ENCODE data around the gene ARPC1B. TPM values are rescaled to one million over a fixed set of nuclear protein-coding genes. Genes with fewer than 3 reads are reported as not detected.
A peak's percentile ranks its signal among the peaks of the same experiment; 100 is the strongest.

Gene ARPC1B
- total and polyA plus RNA-seq, 9 of the 15 experiments (the other 6 are each of a cell fraction or from before 2014, with no cell fraction given), result 6.7 to 357 (median 211) TPM

DNA sequence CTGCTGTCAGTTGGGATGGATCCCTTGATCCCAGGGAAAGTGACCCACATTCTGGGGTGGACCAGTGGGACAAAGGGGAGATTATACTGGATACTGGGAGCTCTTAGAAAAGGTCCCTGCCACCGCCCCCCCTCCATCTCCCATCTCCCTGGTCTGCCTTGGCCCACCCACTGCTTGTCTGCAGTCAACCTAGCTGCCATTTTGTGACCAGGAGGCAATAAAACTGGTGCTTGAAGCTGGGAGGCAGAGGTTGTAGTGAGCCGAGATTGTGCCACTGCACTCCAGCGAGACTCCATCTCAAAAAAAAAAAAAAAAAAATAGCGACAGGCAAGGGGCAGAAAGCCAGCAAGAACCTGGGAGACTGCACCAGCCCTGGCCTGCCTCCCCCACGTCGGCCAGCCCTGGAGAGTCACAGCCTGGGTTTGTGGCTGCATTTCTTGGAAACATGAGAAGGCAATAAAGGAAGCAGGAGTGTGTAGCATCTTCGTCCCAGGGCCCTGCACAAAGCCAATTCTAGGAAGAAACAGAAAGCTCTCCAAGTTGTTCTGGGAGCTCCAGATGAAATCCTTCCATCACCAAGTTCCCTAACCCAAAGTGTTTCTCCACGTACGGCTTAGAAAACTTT is 4.7 kb upstream of the ARPC1B start:
- H3K4me3 ChIP-seq, result no peak overlapping the region
- FAIRE-seq (peak; percentile 89), ATAC-seq (peak; percentile 54), DNase-seq (ENCODE audit: extremely low read depth in 1 of 4, low spot score in 3 of 4) (peak; percentile 54 to 91 (median 72))
- no peaks in the 10 kb centered on the region for H3K9me1 ChIP-seq (ENCODE audit: control insufficient read depth, insufficient read depth, low read length)
- H3K27me3 ChIP-seq (ENCODE audit: control insufficient read depth in 2 of 2, insufficient read depth in 2 of 2, low read length in 2 of 2), result no peaks in the 10 kb centered on the region
- peak overlapping the region; percentile 27 to 49; a peak in 3 of 4 replicates for H3K9ac ChIP-seq (ENCODE audit: insufficient read depth in 1 of 2, low read depth in 2 of 2, low read length in 2 of 2)
- no peaks in the 10 kb centered on the region; the same call in 1 of the 2 replicates for H4K20me1 ChIP-seq (replicated peaks; ENCODE audit: control insufficient read depth, insufficient read depth, low read length)
- H2AFZ ChIP-seq (ENCODE audit: low read depth, low read length), result peak overlapping the region; percentile 21
- BruUV-seq (replicated peaks), result no TSS peak
- POLR2A ChIA-PET, result interaction anchor here (0.6 to 1.7 kb wide), 7 partner anchors 9 to 521 kb away, joined by 3 to 8 read pairs (median 4); partner anchors contain the start of genes BUD31 and PDAP1
- peak overlapping the region; percentile 50; the same call in 1 of the 2 replicates for H3K4me2 ChIP-seq (ENCODE audit: insufficient read depth, low read length)
- in situ Hi-C loops (cut with MboI), result no loop called here
- no peaks in the 10 kb centered on the region for H3K9me3 ChIP-seq (replicated peaks; ENCODE audit: control insufficient read depth, insufficient read depth, low read depth, low read length)
- peaks cover 25 to 60% of the 10 kb centered on the region in 2 experiments for H3K4me1 ChIP-seq (replicated peaks in 1 of 2; ENCODE audit: control insufficient read depth in 2 of 2, insufficient read depth in 2 of 2, low read length in 2 of 2)
- H3K79me2 ChIP-seq (ENCODE audit: control insufficient read depth, insufficient read depth, low read length), result peaks cover 4% of the 10 kb centered on the region; the same call in 2 of the 3 replicates
- H3K36me3 ChIP-seq (ENCODE audit: control insufficient read depth, insufficient read depth, low read length), result peaks cover 25% of the 10 kb centered on the region
- peak overlapping the region; percentile 9; the same call in 2 of the 3 replicates for H3K27ac ChIP-seq (ENCODE audit: extremely low read depth, low read depth, low read length)
- intact Hi-C loops (cut with micrococcal nuclease), result no loop called here
- CTCF ChIA-PET (ENCODE audit: low intra/inter-chr PET ratio), result interaction anchor here (0.6 kb wide), 1 partner anchor 1118 kb away, joined by 3 read pairs; no protein-coding TSS in a partner anchor
- 5% methylated on average over 9 of the region's 9 CpGs for WGBS (ENCODE audit: insufficient coverage, low coverage, missing lambda C conversion rate)
- TF ChIP-seq, protein P1, sequence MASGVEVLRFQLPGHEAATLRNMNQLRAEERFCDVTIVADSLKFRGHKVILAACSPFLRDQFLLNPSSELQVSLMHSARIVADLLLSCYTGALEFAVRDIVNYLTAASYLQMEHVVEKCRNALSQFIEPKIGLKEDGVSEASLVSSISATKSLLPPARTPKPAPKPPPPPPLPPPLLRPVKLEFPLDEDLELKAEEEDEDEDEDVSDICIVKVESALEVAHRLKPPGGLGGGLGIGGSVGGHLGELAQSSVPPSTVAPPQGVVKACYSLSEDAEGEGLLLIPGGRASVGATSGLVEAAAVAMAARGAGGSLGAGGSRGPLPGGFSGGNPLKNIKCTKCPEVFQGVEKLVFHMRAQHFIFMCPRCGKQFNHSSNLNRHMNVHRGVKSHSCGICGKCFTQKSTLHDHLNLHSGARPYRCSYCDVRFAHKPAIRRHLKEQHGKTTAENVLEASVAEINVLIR (CRISPR knock-in tag; IDR thresholded peaks at IDR 0.05), result no peak
- TF ChIP-seq, protein P2, sequence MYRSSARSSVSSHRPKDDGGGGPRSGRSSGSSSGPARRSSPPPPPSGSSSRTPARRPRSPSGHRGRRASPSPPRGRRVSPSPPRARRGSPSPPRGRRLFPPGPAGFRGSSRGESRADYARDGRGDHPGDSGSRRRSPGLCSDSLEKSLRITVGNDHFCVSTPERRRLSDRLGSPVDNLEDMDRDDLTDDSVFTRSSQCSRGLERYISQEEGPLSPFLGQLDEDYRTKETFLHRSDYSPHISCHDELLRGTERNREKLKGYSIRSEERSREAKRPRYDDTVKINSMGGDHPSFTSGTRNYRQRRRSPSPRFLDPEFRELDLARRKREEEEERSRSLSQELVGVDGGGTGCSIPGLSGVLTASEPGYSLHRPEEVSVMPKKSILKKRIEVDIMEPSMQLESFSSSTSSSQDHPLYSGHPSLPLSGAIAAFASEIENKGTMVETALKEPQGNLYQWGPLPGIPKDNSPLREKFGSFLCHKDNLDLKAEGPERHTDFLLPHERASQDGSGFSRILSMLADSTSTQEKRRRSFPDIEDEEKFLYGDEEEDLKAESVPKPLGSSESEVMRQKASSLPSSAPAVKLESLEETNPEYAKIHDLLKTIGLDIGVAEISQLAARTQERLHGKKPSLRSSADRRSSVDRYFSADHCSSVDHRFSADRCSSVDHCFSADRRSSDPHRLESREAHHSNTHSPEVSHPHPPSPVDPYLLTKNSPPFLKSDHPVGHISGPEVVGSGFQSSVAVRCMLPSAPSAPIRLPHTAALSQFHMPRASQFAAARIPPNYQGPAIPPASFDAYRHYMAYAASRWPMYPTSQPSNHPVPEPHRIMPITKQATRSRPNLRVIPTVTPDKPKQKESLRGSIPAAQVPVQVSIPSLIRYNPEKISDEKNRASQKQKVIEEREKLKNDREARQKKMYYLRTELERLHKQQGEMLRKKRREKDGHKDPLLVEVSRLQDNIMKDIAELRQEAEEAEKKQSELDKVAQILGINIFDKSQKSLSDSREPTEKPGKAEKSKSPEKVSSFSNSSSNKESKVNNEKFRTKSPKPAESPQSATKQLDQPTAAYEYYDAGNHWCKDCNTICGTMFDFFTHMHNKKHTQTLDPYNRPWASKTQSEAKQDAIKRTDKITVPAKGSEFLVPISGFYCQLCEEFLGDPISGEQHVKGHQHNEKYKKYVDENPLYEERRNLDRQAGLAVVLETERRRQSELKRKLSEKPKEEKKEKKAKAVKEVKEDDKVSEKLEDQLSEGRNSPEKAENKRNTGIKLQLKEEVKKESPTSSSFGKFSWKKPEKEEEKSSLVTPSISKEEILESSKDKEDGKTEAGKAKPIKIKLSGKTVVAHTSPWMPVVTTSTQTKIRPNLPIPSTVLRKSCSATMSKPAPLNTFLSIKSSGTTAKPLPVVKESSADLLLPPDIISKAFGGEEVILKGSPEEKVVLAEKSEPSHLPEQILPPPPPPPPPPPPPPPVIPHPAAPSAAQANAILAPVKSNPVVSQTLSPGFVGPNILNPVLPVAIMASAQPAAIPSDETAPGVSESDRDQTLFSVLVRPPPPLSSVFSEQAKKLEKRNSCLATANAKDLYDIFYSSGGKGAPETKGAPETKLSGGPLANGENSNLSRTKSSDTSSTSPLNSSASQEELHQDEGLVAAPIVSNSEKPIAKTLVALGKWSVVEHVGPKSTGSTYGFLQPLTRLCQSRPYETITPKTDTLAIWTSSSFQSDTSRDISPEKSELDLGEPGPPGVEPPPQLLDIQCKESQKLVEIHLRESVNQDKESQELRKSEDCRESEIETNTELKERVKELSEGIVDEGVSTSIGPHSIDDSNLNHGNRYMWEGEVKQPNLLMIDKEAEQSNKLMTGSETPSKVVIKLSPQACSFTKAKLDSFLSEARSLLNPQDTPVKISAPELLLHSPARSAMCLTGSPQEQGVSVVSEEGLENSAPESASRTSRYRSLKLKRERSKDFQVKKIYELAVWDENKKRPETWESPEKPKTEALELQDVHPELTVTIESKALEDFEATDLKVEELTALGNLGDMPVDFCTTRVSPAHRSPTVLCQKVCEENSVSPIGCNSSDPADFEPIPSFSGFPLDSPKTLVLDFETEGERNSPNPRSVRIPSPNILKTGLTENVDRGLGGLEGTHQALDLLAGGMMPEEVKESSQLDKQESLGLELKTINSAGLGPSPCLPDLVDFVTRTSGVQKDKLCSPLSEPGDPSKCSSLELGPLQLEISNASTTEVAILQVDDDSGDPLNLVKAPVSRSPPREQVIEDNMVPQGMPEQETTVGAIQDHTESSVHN (IDR thresholded peaks at IDR 0.05; ENCODE audit: borderline replicate concordance in 1 of 2, low read depth in 1 of 2), result 0 out of 4 replicates have a peak, but pooled peaks of 1 of the 2 experiments have one; percentile 20
- TF ChIP-seq ZEB2 (IDR thresholded peaks at IDR 0.05) (0 out of 2 replicates have a peak, but pooled peaks have one; percentile 35), SLC30A9 (CRISPR knock-in tag; IDR thresholded peaks at IDR 0.05) (no peak), NFXL1 (CRISPR knock-in tag; IDR thresholded peaks at IDR 0.05) (no peak), SPI1 (IDR thresholded peaks at IDR 0.05; ENCODE audit: borderline replicate concordance, low read depth, low read length) (no peak), FOXK2 (conservative IDR thresholded peaks at IDR 0.05 in 1 of 2, IDR thresholded peaks at IDR 0.05 in 1 of 2; ENCODE audit: low read depth in 2 of 2) (peak; percentile 64 to 65; a peak in 3 of 4 replicates), ZNF23 (CRISPR knock-in tag; IDR thresholded peaks at IDR 0.05) (no peak), PHF21A (IDR thresholded peaks at IDR 0.05; ENCODE audit: borderline replicate concordance, low read depth) (peak; percentile 59; the same call in 1 of the 2 replicates), TEAD2 (tag; IDR thresholded peaks at IDR 0.05) (no peak)

Data from K562 (cell line).